HFFc6 (cell line): ENCODE data around the gene CCN2. TPM values are rescaled to one million over a fixed set of nuclear protein-coding genes. Genes with fewer than 3 reads are reported as not detected.

Source experiments
- DNase-seq: peaks from one replicate; pipeline ENCODE4 v3.0.0-alpha.2; 2018
- H3K27ac Mint-ChIP-seq: 2 replicates; pipeline ENCODE4 v1.8.0; 2020; ENCODE audit warnings: mild to moderate bottlenecking, mixed read lengths
- H3K27me3 Mint-ChIP-seq: 2 replicates; pipeline ENCODE4 v1.8.0; 2021; ENCODE audit warnings: mild to moderate bottlenecking, moderate library complexity, mixed read lengths; ENCODE audit not compliant: insufficient read depth
- H3K36me3 Mint-ChIP-seq: 2 replicates; pipeline ENCODE4 v1.8.0; 2021; ENCODE audit warnings: low read depth, mixed read lengths
- H3K4me1 Mint-ChIP-seq: 2 replicates; pipeline ENCODE4 v1.8.0; 2020; ENCODE audit warnings: low read depth, mixed read lengths
- H3K4me3 Mint-ChIP-seq: 2 replicates; pipeline ENCODE4 v1.8.0; 2020; ENCODE audit warnings: mild to moderate bottlenecking, moderate library complexity, mixed read lengths
- H3K9me3 Mint-ChIP-seq: 2 replicates; pipeline ENCODE4 v1.8.0; 2020; ENCODE audit warnings: mild to moderate bottlenecking, mixed read lengths
- CTCF ChIP-seq: fragments of 200-600 bp; sonication (generic); IDR thresholded peaks from 2 replicates; pipeline ENCODE4 v1.5.0; 2021; ENCODE audit warnings: antibody characterized with exemption, mild to moderate bottlenecking
- total RNA-seq, 6 experiments: library from RNA; stranded (reverse); fragmentation: NEBNext Ultra II Directional; extraction: Animal tissue kit (Norgen Biotek cat#: 25700); gene quantifications; 2 replicates in 1 of 6; 3 replicates in 5 of 6; pipeline ENCODE4 v1.2.3, GENCODE V29; 2021

Gene CCN2
- total RNA-seq, 6 experiments from 2014 or later, result 493 to 923 (median 550) TPM

GRCh38 chr6:131923356-131923755 lies 27.8 kb downstream of the CCN2 start:
- peaks cover 4% of the 10 kb centered on the region; the same call in 1 of the 2 replicates for H3K36me3 Mint-ChIP-seq
- no peak overlapping the region for H3K4me3 Mint-ChIP-seq
- peaks cover 15% of the 10 kb centered on the region for H3K4me1 Mint-ChIP-seq
- DNase-seq, result peak; percentile 42
- peaks cover 9% of the 10 kb centered on the region for H3K9me3 Mint-ChIP-seq
- H3K27me3 Mint-ChIP-seq, result 0 out of 2 replicates have a peak, but pooled peaks cover under 1% of the 10 kb centered on the region
- peak; percentile 89 for TF ChIP-seq CTCF
- H3K27ac Mint-ChIP-seq, result no peak overlapping the region

GRCh38 chr6:131920656-131921055 lies 30.5 kb downstream of the CCN2 start:
- no peak for TF ChIP-seq CTCF
- Mint-ChIP-seq H3K36me3 (peaks cover 4% of the 10 kb centered on the region; the same call in 1 of the 2 replicates), H3K27ac (no peak overlapping the region), H3K4me1 (peaks cover 26% of the 10 kb centered on the region), H3K27me3 (peaks cover 4% of the 10 kb centered on the region; the same call in 1 of the 2 replicates), H3K9me3 (peaks cover 9% of the 10 kb centered on the region), H3K4me3 (no peak overlapping the region)
- no peak for DNase-seq

GRCh38 chr6:131918650-131919355 lies 32.4 kb downstream of the CCN2 start:
- no peak for TF ChIP-seq CTCF
- H3K27ac Mint-ChIP-seq, result no peak overlapping the region
- H3K27me3 Mint-ChIP-seq, result peaks cover 4% of the 10 kb centered on the region; the same call in 1 of the 2 replicates
- peaks cover 3% of the 10 kb centered on the region; the same call in 1 of the 2 replicates for H3K36me3 Mint-ChIP-seq
- peaks cover 37% of the 10 kb centered on the region for H3K4me1 Mint-ChIP-seq
- DNase-seq, result no peak
- H3K9me3 Mint-ChIP-seq, result peaks cover 9% of the 10 kb centered on the region
- no peak overlapping the region for H3K4me3 Mint-ChIP-seq

- Mint-ChIP-seq H3K27ac (no peak overlapping the region), H3K27me3 (peaks cover 4% of the 10 kb centered on the region; the same call in 1 of the 2 replicates), H3K4me3 (no peak overlapping the region), H3K36me3 (no peaks in the 10 kb centered on the region), H3K9me3 (peaks cover 9% of the 10 kb centered on the region), H3K4me1 (peaks cover 37% of the 10 kb centered on the region)
- TF ChIP-seq CTCF, result no peak
- DNase-seq, result no peak
Observed at GRCh38 chr6:131917763-131918649, 33.2 kb downstream of the CCN2 start.

- no peak for TF ChIP-seq CTCF
- Mint-ChIP-seq H3K4me3 (no peak overlapping the region), H3K9me3 (peaks cover 3% of the 10 kb centered on the region)
Observed at GRCh38 chr6:131917318-131917717, 33.9 kb downstream of the CCN2 start.

More at GRCh38 chr6:131917318-131917717, 33.9 kb downstream of the CCN2 start:
- H3K27me3 Mint-ChIP-seq, result peaks cover 4% of the 10 kb centered on the region; the same call in 1 of the 2 replicates
- no peaks in the 10 kb centered on the region for H3K36me3 Mint-ChIP-seq
- H3K4me1 Mint-ChIP-seq, result peaks cover 41% of the 10 kb centered on the region
- DNase-seq, result peak; percentile 4
- no peak overlapping the region for H3K27ac Mint-ChIP-seq
